ENCODE measurements around the gene GNAS.

DNA sequence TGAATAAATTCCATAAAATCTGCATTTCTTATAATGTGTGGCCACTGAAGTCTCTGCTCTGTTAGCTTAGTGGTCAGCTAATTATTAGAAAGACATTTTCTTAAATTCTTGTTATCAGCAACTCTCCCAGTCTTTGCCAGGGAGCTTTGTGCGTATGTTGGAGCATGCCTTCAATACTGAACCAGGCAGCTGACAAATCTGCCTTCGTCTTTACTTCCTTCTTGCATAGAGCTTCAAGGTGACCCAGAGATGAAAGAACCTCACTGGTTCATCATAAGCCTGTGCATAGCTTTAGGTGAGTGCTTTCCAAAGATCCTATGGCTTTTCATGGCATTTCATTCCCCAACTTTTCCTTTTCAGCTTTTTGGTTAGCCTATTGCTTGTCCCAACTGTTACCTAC, 85.6 kb downstream of the GNAS start:
- no peak for TF ChIP-seq POLR2AphosphoS5 (IDR thresholded peaks at IDR 0.05; ENCODE audit: insufficient read depth in 1 of 2, low read depth in 1 of 2)
- no peak for TF ChIP-seq POLR2A (IDR thresholded peaks at IDR 0.05)

All from vagina (tissue), 2 donors.